GM21423 (cell line): ENCODE measurements around the gene FOXP3.

Experiments
- ATAC-seq: cut with Tn5 transposase; IDR thresholded peaks from one replicate; pipeline ENCODE4 v1.9.1; 2021; ENCODE audit warnings: mild to moderate bottlenecking, moderate library complexity; ENCODE audit not compliant: unreplicated experiment

Gene FOXP3

DNA sequence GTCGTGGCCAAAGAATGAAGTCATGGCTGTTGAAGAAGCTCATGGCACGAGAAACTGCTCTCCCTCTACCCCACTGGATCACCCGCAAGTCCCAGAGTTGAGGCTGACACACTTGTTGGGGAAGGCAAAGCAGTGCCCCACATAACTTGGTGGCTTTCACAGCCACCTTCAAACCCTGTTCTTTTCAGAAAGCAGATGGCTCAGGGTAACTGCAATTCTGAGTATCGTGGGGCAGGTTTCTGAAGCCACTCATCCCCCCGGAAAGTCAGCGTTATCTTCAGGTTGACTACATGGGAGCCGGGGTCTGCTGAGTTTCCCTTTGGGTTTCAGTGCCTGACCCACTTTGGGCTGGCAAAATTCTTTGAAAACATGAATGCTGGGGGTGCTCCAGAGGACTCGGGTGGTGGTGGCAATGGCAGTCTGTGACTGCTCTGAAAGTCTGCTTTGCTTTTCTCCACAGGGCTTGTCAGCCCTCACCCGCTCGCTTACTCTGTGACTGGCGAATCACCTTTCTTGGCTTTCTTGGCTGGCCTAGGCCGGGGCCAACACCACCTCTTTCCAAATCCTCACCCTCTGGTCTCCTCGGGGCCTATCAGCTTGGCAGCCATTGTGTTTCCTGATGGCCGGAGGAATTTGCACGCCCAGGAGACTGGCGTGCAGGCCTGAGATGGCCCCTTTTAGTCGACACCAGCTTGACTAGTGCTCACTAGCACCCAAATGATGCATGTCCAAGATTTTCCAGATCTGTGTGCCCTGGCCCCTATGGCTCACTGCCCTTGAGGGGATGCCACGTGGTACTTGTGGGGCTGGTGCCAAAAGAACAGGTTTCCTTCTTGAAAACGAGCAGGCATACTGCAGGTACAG lies 12.4 kb upstream of the FOXP3 start:
- no peak for ATAC-seq

DNA sequence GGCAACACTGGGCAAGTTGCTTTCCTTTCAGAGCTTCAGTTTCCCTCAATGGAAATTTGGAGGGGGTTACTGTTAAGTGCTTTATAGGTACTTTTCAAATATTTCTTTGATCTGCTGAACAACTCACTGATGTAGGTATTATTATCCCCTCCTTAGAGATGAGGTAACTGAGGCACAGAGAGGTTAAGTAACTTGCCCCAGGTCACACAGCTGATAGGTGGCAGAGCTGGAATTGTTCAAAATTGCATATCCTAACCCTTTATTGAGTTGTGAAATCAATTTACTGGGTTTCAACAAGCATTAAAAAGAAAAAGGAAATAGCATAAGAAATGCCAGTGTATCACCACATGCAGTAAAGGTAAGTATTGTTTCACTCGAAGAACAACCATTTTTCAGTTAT lies 11.7 kb upstream of the FOXP3 start:
- ATAC-seq, result no peak

- ATAC-seq, result no peak
Observed at GRCh38 chrX:49273181-49273727, 8.7 kb upstream of the FOXP3 start.

DNA sequence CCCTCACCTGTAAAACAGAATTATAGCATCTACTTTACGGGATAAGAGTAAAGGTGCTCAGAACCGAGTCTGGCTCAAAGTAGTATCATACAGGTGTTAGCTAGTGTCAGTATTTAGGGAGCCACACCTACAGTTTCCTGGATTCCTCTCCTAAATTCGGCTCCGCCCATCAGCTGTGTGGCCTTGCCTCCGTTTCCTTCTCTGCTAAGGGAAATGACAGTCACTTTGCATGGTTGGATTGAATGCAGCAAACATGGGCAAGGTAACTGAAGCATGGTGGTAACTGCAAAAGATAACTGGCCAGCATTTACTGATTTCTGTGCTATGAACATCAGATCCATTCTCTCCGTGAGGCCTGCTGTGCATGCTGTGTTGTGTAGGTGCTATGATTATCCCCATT lies 7.9 kb upstream of the FOXP3 start:
- ATAC-seq, result no peak

- ATAC-seq, result no peak
Observed at GRCh38 chrX:49271341-49271740, 6.8 kb upstream of the FOXP3 start.

DNA sequence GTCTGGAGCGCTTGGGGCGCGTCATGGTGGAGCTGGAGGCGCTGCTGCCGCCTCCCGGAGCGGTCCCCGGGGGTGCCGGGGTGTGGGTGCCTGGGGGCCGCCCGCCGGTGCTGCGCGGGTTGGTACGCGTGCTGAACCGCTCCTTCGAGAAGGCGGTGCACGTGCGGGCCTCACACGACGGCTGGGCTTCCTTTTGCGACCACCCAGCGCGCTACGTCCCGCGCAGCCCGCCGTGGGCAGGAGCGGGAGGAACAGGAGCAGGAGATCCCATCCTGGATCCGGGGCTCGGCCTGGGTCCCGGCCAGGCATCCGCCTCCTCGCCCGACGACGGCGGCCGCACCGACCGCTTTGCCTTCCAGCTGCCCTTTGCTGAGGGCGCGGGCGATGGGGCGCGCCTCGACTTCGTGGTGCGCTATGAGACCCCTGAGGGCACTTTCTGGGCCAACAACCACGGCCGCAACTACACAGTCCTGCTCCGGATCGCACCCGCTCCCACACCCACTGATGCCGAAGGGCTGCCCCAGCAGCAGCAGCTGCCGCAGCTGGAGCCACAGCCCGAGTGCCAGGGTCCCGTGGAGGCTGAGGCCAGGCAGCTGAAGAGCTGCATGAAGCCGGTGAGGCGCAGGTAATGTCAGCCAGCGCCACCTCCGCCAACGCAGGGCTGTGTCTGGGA lies 5.9 kb upstream of the FOXP3 start:
- no peak for ATAC-seq

GRCh38 chrX:49269767-49270248 lies 5.3 kb upstream of the FOXP3 start, which contains the start of gene PPP1R3F:
PPP1R3F (plus strand) TSS chrX:49269793; CDS start chrX:49269870, 77 bp downstream.
- peak; percentile 21 for ATAC-seq

DNA sequence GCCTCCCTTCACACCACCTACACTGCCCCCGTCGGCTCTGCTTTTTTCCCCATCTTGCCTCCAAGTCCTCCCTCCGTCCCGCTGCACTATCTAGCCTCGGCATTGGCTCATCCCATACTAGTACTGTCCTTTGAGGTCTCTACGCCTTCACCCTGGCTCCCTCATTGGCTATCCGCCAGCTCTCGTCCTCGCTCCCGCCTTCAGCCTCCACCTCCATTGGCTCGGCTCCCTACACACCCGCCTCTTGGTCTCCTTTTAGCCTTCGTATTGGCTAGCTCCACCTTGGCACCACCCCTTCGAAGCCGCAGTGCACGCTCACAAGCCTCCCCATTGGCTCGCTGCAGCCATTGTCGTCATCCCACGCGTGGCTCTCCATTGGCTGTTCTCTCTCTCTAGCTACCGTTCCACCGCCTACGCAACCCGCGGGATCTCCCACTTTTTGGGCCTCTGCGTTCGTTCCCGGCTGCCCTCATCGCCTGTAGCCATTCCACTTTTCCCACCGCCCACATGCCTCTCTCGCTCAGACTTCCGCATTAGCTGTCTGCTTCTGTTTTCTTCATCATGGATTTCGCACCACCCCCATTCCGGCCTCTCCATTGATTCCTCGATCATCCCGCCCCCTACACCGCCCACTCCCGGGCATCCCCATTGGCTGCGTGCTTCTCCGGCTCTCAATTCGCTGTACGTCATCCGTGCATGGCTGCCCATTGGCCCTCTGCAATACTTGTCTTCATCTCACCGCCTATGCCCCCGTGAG lies 4.7 kb upstream of the FOXP3 start:
- ATAC-seq, result peak; percentile 82

DNA sequence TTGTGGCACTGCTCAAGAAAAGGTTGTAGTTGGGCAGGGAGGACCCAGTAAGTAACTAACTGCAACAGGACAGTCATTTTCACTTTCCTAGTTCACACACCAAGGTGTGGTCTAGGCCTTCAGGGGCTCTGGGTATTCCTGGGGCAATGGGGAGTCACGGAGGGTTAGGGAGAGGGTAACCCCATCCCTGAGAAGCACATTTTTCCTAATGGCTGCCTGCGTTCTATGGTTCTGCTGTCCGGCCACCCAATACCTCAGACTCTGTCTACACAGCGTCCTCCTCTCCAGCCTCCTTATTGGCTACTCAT lies 4.1 kb upstream of the FOXP3 start:
- ATAC-seq, result no peak

GRCh38 chrX:49266523-49267445 lies 2.3 kb upstream of the FOXP3 start:
- no peak for ATAC-seq

GRCh38 chrX:49263631-49264030 lies 879 bp downstream of the FOXP3 start:
- no peak for ATAC-seq

DNA sequence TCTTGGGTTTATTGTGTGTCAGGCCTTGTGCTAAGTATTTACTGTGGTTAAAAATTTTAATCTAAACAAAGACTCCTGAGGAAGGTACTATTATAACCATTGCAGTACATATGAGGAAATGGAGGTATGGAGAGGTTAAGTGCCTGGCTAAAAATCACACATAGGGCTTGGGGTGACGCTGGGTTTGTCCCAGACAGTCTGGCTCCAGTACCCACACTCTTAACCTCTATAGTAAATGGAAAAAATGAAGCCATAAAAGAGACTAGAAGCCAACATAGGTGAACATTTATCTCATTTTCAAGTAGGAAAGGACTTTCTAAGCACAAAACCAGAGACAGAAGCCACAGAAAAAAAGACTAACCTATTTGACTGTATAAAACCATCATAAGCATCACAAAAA lies 1.9 kb downstream of the FOXP3 start:
- no peak for ATAC-seq

- ATAC-seq, result no peak
Observed at GRCh38 chrX:49260221-49260985, 4.1 kb downstream of the FOXP3 start.

DNA sequence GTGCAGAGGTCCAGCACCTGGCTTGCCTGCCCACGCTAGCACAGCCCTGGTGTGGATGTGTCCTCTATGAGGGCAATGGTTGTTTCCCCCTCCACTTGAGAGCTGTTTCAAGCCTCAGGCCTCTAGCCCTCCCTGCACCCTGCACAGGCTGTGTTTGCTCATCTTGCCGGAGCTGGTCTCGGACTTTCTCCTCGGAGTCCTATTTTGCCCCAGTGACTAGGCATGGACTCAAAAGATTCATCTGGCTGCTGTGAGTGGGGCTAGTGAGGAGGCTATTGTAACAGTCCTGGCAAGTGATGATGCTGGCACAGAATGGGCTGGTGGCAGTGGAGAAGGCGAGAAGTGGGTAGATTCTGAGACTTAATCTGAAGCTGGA lies 5.8 kb downstream of the FOXP3 start:
- ATAC-seq, result no peak

DNA sequence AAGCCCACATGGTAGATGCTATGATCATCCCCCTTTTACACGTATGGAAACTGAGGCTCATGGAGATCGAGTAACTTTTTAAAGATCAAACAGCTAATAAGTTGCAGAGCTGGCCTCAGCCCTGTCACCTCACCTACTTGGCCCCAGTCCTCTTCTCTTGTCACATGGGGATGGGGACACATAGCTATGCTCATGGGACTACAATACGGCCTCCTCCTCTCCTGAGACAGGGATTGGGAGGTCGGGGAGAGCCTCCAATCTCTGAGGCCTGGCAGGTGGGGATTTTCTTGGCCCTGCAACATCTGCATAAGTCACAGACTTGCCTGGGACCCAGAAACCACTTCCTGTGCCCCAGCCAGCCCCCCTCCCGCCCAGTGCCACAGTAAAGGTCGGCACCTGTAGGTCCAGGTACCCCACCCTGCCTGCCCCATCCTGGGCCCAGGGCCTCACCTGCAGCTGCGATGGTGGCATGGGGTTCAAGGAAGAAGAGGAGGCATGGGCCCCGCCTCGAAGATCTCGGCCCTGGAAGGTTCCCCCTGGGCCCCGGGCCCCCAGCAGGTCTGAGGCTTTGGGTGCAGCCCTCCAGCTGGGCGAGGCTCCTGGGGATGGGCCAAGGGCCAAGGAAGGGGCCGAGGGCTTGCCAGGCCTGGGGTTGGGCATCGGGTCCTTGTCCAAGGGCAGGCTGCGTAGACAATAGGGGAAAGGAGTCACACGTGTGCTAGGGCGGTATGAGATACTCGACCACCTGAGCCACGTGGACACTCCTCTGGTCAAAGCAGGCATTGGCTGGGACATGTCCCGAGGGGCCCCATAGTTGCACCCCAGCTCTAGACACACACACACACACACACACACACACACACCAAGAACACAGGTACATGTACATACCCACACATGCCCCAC lies 6.4 kb downstream of the FOXP3 start:
- no peak for ATAC-seq

DNA sequence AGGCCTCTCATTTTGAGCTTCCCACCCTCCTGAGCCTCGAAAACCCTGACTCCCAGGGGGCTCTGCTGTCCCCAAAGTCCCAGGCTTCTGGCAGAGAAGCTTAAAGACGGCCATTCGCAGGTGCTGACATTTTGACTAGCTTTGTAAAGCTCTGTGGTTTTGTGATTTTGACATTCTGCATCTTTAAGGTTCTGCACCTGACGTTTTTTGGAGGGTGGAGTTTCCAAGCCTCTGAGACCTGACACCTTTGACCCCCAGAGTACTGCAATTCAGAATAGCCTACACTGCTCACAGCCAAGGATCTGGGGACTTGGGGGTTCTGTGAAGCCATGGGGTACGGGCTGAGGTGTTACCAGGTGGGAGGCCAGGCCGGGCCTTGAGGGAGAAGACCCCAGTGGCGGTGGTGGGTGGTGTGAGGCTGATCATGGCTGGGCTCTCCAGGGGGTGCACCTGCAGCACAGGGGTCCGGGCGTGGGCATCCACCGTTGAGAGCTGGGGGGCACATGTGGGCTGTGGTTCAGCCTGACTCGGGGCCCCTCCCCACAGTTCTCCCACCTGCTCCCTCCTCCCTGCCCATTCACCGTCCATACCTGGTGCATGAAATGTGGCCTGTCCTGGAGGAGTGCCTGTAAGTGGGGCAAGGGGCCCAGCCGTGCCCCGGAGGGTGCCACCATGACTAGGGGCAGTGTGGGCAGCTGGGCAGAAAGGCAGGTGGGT lies 7.3 kb downstream of the FOXP3 start:
- ATAC-seq, result no peak

DNA sequence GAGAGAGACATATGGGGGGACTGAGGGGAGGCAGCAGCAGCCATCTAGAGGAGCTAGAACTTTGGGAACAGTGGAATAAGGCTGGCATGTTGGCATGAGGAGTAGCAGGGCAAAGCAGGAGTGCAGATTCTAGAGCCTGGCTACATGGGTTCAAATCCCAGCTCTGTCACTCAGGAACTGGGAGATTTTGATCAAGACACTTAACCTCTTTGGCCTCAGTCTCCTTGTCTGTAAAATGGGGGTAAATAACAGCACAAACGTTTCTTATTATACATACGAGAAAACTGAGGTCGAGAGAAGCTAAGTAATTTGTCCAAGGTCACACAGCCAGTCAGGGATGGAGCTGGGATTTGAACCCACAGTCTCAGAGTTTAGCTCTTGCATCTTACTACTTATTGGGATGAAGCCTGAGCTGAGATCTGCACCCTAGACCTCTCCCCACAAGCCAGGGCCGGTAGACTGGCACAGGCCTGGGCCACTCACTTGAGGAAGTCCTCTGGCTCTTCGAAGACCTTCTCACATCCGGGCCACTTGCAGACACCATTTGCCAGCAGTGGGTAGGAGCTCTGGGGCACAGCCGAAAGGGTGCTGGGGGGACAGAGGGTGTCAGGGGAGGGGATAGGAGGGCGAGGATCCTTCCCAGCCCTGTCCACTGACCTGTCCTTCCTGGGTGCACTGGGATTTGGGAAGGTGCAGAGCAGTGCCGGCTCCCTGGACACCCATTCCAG lies 8.1 kb downstream of the FOXP3 start:
- no peak for ATAC-seq
